Neural cell (in vitro differentiated cells): Measurements from ENCODE around the gene TPSD1. TPM values are rescaled to one million over a fixed set of nuclear protein-coding genes. Genes with fewer than 3 reads are reported as not detected.

Experiments used
- H2AFZ ChIP-seq: fragments of 200-600, 300-800 bp; sonication (generic), shearing (Covaris generic); 2 replicates; pipeline ENCODE4 v1.6.0; 2014; ENCODE audit warnings: low read depth, mild to moderate bottlenecking, antibody characterized with exemption, low read length, moderate library complexity
- H3F3A ChIP-seq: fragments of 200-600 bp; shearing (Covaris generic); 2 replicates; pipeline ENCODE4 v1.6.1; 2016; ENCODE audit warnings: mild to moderate bottlenecking, moderate library complexity, mixed read lengths, antibody characterized with exemption, low read length; ENCODE audit not compliant: insufficient read depth, poor library complexity, severe bottlenecking
- H3K27ac ChIP-seq: fragments of 200-600, 300-800 bp; sonication (generic), shearing (Covaris generic); 2 replicates; pipeline ENCODE4 v1.5.1; 2014; ENCODE audit warnings: mild to moderate bottlenecking, low read length, moderate library complexity
- H3K27me3 ChIP-seq: fragments of 300-800, 200-600 bp; sonication (generic), shearing (Covaris generic); 2 replicates; pipeline ENCODE4 v1.6.0; 2014; ENCODE audit warnings: mild to moderate bottlenecking, low read depth, low read length, moderate library complexity; ENCODE audit not compliant: insufficient read depth
- H3K36me3 ChIP-seq: fragments of 300-800, 200-600 bp; sonication (generic), shearing (Covaris generic); 2 replicates; pipeline ENCODE4 v1.5.1; 2014; ENCODE audit warnings: mild to moderate bottlenecking, antibody characterized with exemption, low read length, moderate library complexity; ENCODE audit not compliant: insufficient read depth
- H3K4me2 ChIP-seq: fragments of 300-800, 200-600 bp; sonication (generic), shearing (Covaris generic); 2 replicates; pipeline ENCODE4 v1.6.0; 2014; ENCODE audit warnings: mild to moderate bottlenecking, low read length
- H3K4me3 ChIP-seq: fragments of 300-800, 200-600 bp; sonication (generic), shearing (Covaris generic); 2 replicates; pipeline ENCODE4 v1.5.1; 2014; ENCODE audit warnings: mild to moderate bottlenecking, low read length, moderate library complexity
- H3K79me2 ChIP-seq: fragments of 200-600 bp; shearing (Covaris generic); replicated peaks from 2 replicates; pipeline ENCODE4 v1.6.0; 2014; ENCODE audit warnings: mild to moderate bottlenecking, low read length, moderate library complexity; ENCODE audit not compliant: insufficient read depth
- H3K9ac ChIP-seq: fragments of 300-800, 200-600 bp; sonication (generic), shearing (Covaris generic); 2 replicates; pipeline ENCODE4 v1.6.1; 2016; ENCODE audit warnings: mild to moderate bottlenecking, low read length, mixed read lengths
- H3K9me2 ChIP-seq: fragments of 200-600 bp; shearing (Covaris generic); 2 replicates; pipeline ENCODE4 v1.6.1; 2016; ENCODE audit warnings: mild to moderate bottlenecking, low read length, mixed read lengths; ENCODE audit not compliant: insufficient read depth
- H3K9me3 ChIP-seq: fragments of 200-600, 300-800 bp; sonication (generic), shearing (Covaris generic); 2 replicates; pipeline ENCODE4 v1.6.1; 2016; ENCODE audit warnings: mild to moderate bottlenecking, mixed run types, low read length, moderate library complexity, mixed read lengths
- H4K20me1 ChIP-seq: fragments of 200-600 bp; shearing (Covaris generic); 2 replicates; pipeline ENCODE4 v1.6.1; 2016; ENCODE audit warnings: mild to moderate bottlenecking, mixed run types; ENCODE audit not compliant: insufficient read depth
- CTCF ChIP-seq: fragments of 450-650 bp; IDR thresholded peaks from 2 replicates; pipeline ENCODE4 v1.5.1; 2014; ENCODE audit warnings: antibody characterized with exemption, mild to moderate bottlenecking, moderate library complexity; ENCODE audit not compliant: poor library complexity, severe bottlenecking
- EP300 ChIP-seq: fragments of 450-650 bp; conservative IDR thresholded peaks from 2 replicates; pipeline ENCODE4 v1.6.1; 2014; ENCODE audit warnings: antibody characterized with exemption, mild to moderate bottlenecking, moderate library complexity; ENCODE audit not compliant: poor library complexity, severe bottlenecking
- EZH2 ChIP-seq: fragments of 200-600, 300-800 bp; shearing (Covaris generic), sonication (generic); IDR thresholded peaks from 2 replicates; pipeline ENCODE4 v1.6.1; 2014; ENCODE audit warnings: antibody characterized with exemption, low read length, borderline replicate concordance, mild to moderate bottlenecking; ENCODE audit not compliant: insufficient read depth, poor library complexity, severe bottlenecking
- MXI1 ChIP-seq: fragments of 450-650 bp; conservative IDR thresholded peaks from 2 replicates; pipeline ENCODE4 v1.6.1; 2014; ENCODE audit warnings: antibody characterized with exemption, mild to moderate bottlenecking; ENCODE audit not compliant: poor library complexity, severe bottlenecking
- POLR2AphosphoS5 ChIP-seq: IDR thresholded peaks from 2 replicates; pipeline ENCODE4 v1.6.1; 2012
- RAD21 ChIP-seq: fragments of 450-650 bp; conservative IDR thresholded peaks from 2 replicates; pipeline ENCODE4 v1.6.1; 2014; ENCODE audit warnings: antibody characterized with exemption, mild to moderate bottlenecking, moderate library complexity
- REST ChIP-seq: IDR thresholded peaks from 2 replicates; pipeline ENCODE4 v1.6.1; 2012; ENCODE audit warnings: borderline replicate concordance
- SMC3 ChIP-seq: fragments of 450-650 bp; conservative IDR thresholded peaks from 2 replicates; pipeline ENCODE4 v1.6.1; 2014; ENCODE audit warnings: antibody characterized with exemption, mild to moderate bottlenecking, moderate library complexity; ENCODE audit not compliant: poor library complexity
- TAF1 ChIP-seq: IDR thresholded peaks from 2 replicates; pipeline ENCODE4 v1.6.1; 2012; ENCODE audit warnings: low read depth
- polyA plus RNA-seq: library from polyadenylated mRNA; depleted of rRNA; stranded (reverse); fragments of >200 nt; gene quantifications from 2 replicates; pipeline ENCODE4 v1.2.3, GENCODE V29; 2014

TPSD1 gene
- polyA plus RNA-seq, 1 donor from 2014 or later = not detected

- Histone ChIP-seq H4K20me1 (no peaks in the 10 kb centered on the region), H3K4me2 (no peak overlapping the region), H3K79me2 (no peaks in the 10 kb centered on the region), H3K9me3 (no peaks in the 10 kb centered on the region), H3K27ac (no peak overlapping the region), H2AFZ (no peak overlapping the region), H3K9me2 (no peaks in the 10 kb centered on the region), H3F3A (no peaks in the 10 kb centered on the region), H3K4me3 (no peak overlapping the region), H3K36me3 (no peaks in the 10 kb centered on the region), H3K9ac (no peak overlapping the region), H3K27me3 (peaks cover 15% of the 10 kb centered on the region)
- TF ChIP-seq SMC3 = no peak
- no peak for TF ChIP-seq EP300
- no peak for TF ChIP-seq RAD21
- no peak for TF ChIP-seq MXI1
- no peak for TF ChIP-seq EZH2
- no peak for TF ChIP-seq TAF1
- no peak for TF ChIP-seq CTCF
- TF ChIP-seq POLR2AphosphoS5 = no peak
- no peak for TF ChIP-seq REST
Observed at GRCh38 chr16:1262846-1263221, 7.0 kb downstream of the TPSD1 start.

DNA sequence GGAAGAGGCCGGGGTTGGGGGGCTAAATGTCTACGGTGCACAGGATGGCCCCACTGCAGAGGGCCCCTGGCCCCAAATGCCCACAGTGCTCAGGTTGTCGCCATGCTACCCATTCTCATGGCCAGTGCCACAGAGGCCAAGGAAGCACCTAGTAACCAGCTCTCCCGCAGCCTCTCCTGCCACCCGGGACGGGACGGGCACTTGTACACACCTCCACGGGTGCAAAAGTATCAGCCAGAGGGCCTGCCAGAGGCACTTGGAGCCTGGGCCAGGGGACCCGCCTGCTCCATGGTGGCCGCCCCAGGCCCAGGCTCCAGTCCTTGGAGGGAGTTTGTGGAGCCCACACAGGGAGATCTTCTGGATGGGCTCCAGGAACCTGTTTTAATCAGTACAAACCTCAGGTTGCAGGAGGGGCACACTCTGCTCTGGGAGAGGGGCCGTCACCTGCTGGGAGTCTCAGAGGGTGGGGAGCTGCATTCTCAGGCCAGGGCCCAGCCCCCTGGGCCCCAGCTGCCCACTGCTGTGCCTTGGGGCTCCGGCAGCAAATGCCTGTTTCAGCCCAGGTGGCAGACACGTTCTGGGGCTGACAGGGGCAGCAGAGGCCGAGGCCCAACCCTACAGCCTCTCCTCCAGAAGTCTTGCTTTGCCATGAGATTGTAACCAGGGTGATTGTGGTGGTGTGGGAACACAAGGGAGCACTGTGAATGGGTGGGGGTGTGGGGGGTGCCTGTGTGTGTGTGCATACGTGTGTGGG, 7.9 kb downstream of the TPSD1 start:
- TF ChIP-seq EP300 = no peak
- no peak overlapping the region for H3K27ac ChIP-seq
- no peak overlapping the region for H3K4me3 ChIP-seq
- no peaks in the 10 kb centered on the region for H3K9me3 ChIP-seq
- H4K20me1 ChIP-seq = no peaks in the 10 kb centered on the region
- H3K9me2 ChIP-seq = no peaks in the 10 kb centered on the region
- H3K36me3 ChIP-seq = no peaks in the 10 kb centered on the region
- H3K27me3 ChIP-seq = peaks cover 14% of the 10 kb centered on the region
- H3K4me2 ChIP-seq = no peak overlapping the region
- H3F3A ChIP-seq = no peaks in the 10 kb centered on the region
- H3K79me2 ChIP-seq = no peaks in the 10 kb centered on the region
- no peak overlapping the region for H2AFZ ChIP-seq
- H3K9ac ChIP-seq = no peak overlapping the region
